GM18520 (cell line): ENCODE data around the gene TAF1C.

ENCODE experiments used
- ATAC-seq: cut with Tn5 transposase; IDR thresholded peaks from one replicate; pipeline ENCODE4 v1.9.1; 2021; ENCODE audit not compliant: unreplicated experiment

TAF1C gene

GRCh38 chr16:84184775-84185174 lies 2.1 kb downstream of the TAF1C start:
- no peak for ATAC-seq

GRCh38 chr16:84183911-84184591 lies 2.8 kb downstream of the TAF1C start:
- no peak for ATAC-seq

GRCh38 chr16:84183572-84183875 lies 3.3 kb downstream of the TAF1C start:
- ATAC-seq, result no peak

GRCh38 chr16:84182680-84183571 lies 3.9 kb downstream of the TAF1C start:
- ATAC-seq, result no peak

GRCh38 chr16:84182104-84182503 lies 4.8 kb downstream of the TAF1C start:
- no peak for ATAC-seq

GRCh38 chr16:84181144-84181915 lies 5.5 kb downstream of the TAF1C start:
- no peak for ATAC-seq

- no peak for ATAC-seq
Observed at GRCh38 chr16:84180519-84181140, 6.2 kb downstream of the TAF1C start.

GRCh38 chr16:84179612-84180320 lies 7.1 kb downstream of the TAF1C start:
- ATAC-seq, result no peak

- ATAC-seq, result no peak
Observed at GRCh38 chr16:84178892-84179611, 7.8 kb downstream of the TAF1C start.

GRCh38 chr16:84178146-84178765 lies 8.6 kb downstream of the TAF1C start:
- ATAC-seq, result no peak

- ATAC-seq, result no peak
Observed at GRCh38 chr16:84177741-84178073, 9.2 kb downstream of the TAF1C start.

- ATAC-seq, result no peak
Observed at GRCh38 chr16:84176192-84177053, 10.4 kb downstream of the TAF1C start.

- ATAC-seq, result no peak
Observed at GRCh38 chr16:84175350-84176081, 11.3 kb downstream of the TAF1C start.

- ATAC-seq, result no peak
Observed at GRCh38 chr16:84174396-84174795, 12.5 kb downstream of the TAF1C start.

GRCh38 chr16:84169765-84170310 lies 17.0 kb downstream of the TAF1C start:
- ATAC-seq, result no peak

GRCh38 chr16:84166796-84167695 lies 19.8 kb downstream of the TAF1C start:
- no peak for ATAC-seq

- ATAC-seq, result no peak
Observed at GRCh38 chr16:84165746-84166145, 21.1 kb downstream of the TAF1C start.
